MCF 10A (cell line): Measurements from ENCODE around the gene FREY1. TPM values are rescaled to one million over a fixed set of nuclear protein-coding genes. Genes with fewer than 3 reads are reported as not detected.

Experiments
- BruUV-seq: library from RNA; stranded (reverse); fragments of 400-500 nt; replicated peaks from 2 replicates; lab custom pipeline; 2021; lab: Mats Ljungman, UMichigan
- CTCF ChIA-PET: fragments of 300-600 bp; sonication (Branson Sonifier 250); formaldehyde crosslinking; extraction: SDS; loops from one replicate; lab custom pipeline; 2021; ENCODE audit warnings: antibody characterized with exemption, inconsistent platforms; lab: Yijun Ruan, JAX
- POLR2A ChIA-PET: fragments of 300-600, 350-650 bp; sonication (Branson Sonifier 250); formaldehyde crosslinking; extraction: SDS; loops from one replicate; lab custom pipeline; 2020; ENCODE audit warnings: antibody characterized with exemption, inconsistent platforms; lab: Yijun Ruan, JAX
- DNase-seq: peaks from one replicate; pipeline ENCODE4 v3.0.0-alpha.2; 2018; ENCODE audit not compliant: unreplicated experiment
- H3K27ac Mint-ChIP-seq: one replicate; pipeline ENCODE4 v1.8.0; 2022; ENCODE audit warnings: mild to moderate bottlenecking, low read depth, mixed read lengths; ENCODE audit not compliant: unreplicated experiment
- H3K27me3 Mint-ChIP-seq: one replicate; pipeline ENCODE4 v1.8.0; 2022; ENCODE audit warnings: mixed read lengths; ENCODE audit not compliant: insufficient read depth, unreplicated experiment
- H3K36me3 Mint-ChIP-seq: one replicate; pipeline ENCODE4 v1.8.0; 2022; ENCODE audit warnings: mild to moderate bottlenecking, moderate library complexity, mixed read lengths; ENCODE audit not compliant: insufficient read depth, unreplicated experiment
- H3K4me1 Mint-ChIP-seq: one replicate; pipeline ENCODE4 v1.8.0; 2022; ENCODE audit warnings: mixed read lengths; ENCODE audit not compliant: insufficient read depth, unreplicated experiment
- H3K4me3 Mint-ChIP-seq: one replicate; pipeline ENCODE4 v1.8.0; 2022; ENCODE audit warnings: mild to moderate bottlenecking, moderate library complexity, mixed read lengths; ENCODE audit not compliant: unreplicated experiment
- H3K9me3 Mint-ChIP-seq: one replicate; pipeline ENCODE4 v1.8.0; 2022; ENCODE audit warnings: mixed read lengths; ENCODE audit not compliant: unreplicated experiment
- intact Hi-C: fragments of 100-400 bp; cut with micrococcal nuclease; formaldehyde crosslinking; loops from 2 replicates; pipeline ENCODE4 v1.14.1; 2022
- total RNA-seq: library from RNA; stranded (reverse); gene quantifications from 2 replicates; pipeline ENCODE4 v1.2.3, GENCODE V29; 2022
- TF ChIP-seq, protein P1 (sequence below): fragments of 200-600 bp; IDR thresholded peaks from one replicate; pipeline ENCODE4 v1.8.0; 2022; ENCODE audit warnings: antibody characterized with exemption, mild to moderate bottlenecking; ENCODE audit not compliant: unreplicated experiment

The FREY1 gene
- total RNA-seq, 1 experiment from 2014 or later: 1.3 TPM

DNA sequence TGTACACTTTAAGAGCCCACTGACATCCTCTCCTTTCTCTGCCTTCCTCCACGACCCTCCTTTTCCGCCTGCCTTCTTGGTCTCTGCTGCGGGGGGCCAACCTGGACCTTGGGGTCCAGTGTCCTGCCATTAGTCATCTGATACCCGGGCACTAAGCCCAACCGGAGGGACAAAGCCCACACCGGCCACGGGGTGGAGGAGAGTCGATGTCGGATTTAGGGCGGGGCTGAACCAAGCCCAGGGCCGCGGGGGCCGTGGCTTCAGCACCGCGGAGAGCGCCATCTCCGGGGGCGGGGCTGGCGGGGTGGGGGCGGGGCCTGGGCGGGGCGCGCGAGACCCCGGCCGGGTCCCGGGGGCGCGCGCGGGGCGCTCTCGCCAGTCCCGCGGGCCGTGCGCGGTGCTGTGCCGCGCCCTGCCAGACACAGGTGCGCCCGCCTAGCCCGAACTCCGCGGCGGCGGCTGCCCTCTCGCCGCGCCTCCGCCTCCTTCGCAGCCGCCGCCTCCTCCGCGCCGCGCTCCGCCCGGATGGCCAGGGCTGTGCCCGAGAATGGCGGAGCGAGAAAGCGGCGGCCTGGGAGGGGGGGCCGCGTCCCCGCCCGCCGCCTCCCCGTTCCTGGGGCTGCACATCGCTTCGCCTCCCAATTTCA lies 21.7 kb downstream of the FREY1 start, which contains the start of gene MAPK8IP1:
TSS of gene MAPK8IP1 (plus strand) at position 378 of the 647 bp plus-strand sequence. CDS start at position 548, 170 bp downstream.
- Mint-ChIP-seq H3K9me3 (no peaks in the 10 kb centered on the region), H3K36me3 (no peaks in the 10 kb centered on the region), H3K4me1 (peaks cover 3% of the 10 kb centered on the region), H3K27me3 (no peaks in the 10 kb centered on the region), H3K27ac (no peak within 1 kb of the TSS), H3K4me3 (peak within 1 kb of the TSS; percentile 38)
- peak; percentile 39 for DNase-seq
- BruUV-seq: no TSS peak
- ChIA-PET CTCF (no interaction called here), POLR2A (interaction anchor here (1.3 kb wide), 1 partner anchor 25 kb away, joined by 3 read pairs; no protein-coding TSS in a partner anchor)
- TF ChIP-seq, protein P1, sequence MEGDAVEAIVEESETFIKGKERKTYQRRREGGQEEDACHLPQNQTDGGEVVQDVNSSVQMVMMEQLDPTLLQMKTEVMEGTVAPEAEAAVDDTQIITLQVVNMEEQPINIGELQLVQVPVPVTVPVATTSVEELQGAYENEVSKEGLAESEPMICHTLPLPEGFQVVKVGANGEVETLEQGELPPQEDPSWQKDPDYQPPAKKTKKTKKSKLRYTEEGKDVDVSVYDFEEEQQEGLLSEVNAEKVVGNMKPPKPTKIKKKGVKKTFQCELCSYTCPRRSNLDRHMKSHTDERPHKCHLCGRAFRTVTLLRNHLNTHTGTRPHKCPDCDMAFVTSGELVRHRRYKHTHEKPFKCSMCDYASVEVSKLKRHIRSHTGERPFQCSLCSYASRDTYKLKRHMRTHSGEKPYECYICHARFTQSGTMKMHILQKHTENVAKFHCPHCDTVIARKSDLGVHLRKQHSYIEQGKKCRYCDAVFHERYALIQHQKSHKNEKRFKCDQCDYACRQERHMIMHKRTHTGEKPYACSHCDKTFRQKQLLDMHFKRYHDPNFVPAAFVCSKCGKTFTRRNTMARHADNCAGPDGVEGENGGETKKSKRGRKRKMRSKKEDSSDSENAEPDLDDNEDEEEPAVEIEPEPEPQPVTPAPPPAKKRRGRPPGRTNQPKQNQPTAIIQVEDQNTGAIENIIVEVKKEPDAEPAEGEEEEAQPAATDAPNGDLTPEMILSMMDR: no peak
- intact Hi-C loops: no loop called here

- no TSS peak for BruUV-seq
Observed at GRCh38 chr11:45884596-45885185, 22.4 kb downstream of the FREY1 start.

DNA sequence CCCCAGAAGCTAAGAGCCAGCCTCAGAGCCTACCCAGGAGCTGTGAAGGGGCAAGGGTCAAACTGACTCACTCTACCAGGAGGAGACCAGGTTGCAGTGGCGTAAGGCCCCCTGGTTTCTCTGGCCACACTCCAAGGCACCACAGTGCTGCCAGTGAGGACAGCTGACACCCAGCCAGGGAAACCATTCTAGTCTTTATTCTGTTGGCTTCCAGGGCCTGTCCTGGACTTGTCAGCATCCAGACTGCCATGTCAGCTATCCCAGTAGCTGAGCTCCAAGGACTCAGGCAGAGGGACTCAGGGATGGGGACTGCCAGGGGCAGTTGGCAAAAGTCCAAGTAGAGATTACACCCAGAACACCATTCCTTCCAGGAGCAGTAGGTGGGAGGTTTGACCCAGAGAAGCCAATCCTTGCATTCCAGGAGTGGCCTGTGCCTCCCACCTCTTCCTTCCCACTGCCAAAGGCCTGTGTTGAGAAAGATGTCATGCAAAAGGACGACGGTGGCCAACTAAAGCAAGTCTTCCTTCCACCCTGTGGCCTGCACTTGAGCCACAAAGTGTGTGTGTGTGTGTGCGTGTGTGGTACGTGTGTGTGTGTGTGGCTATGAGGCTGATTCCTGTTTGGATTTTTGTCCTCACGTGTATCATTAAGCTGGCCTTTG lies 25.2 kb downstream of the FREY1 start:
- peak; percentile 79 for DNase-seq
- H3K4me3 Mint-ChIP-seq: no peak overlapping the region
- intact Hi-C loops: no loop called here
- peaks cover 12% of the 10 kb centered on the region for H3K4me1 Mint-ChIP-seq
- no peaks in the 10 kb centered on the region for H3K9me3 Mint-ChIP-seq
- no peaks in the 10 kb centered on the region for H3K36me3 Mint-ChIP-seq
- H3K27ac Mint-ChIP-seq: no peak overlapping the region
- POLR2A ChIA-PET: interaction anchor here (0.6 to 1.5 kb wide), 4 partner anchors 9 to 73 kb away, joined by 3 to 4 read pairs (median 3); partner anchors contain the start of gene CRY2
- TF ChIP-seq, protein P1: no peak
- no peaks in the 10 kb centered on the region for H3K27me3 Mint-ChIP-seq
- CTCF ChIA-PET: interaction anchor here (0.5 to 1.3 kb wide), 4 partner anchors 10 to 167 kb away, joined by 3 to 4 read pairs (median 3); no protein-coding TSS in a partner anchor
- BruUV-seq: no TSS peak

More at GRCh38 chr11:45884596-45885185, 22.4 kb downstream of the FREY1 start:
- POLR2A ChIA-PET: interaction anchor here (1.0 to 1.3 kb wide), 2 partner anchors 24 to 56 kb away, joined by 3 read pairs; no protein-coding TSS in a partner anchor
- no peak for DNase-seq
- Mint-ChIP-seq H3K27ac (no peak overlapping the region), H3K4me3 (peak overlapping the region; percentile 38), H3K27me3 (no peaks in the 10 kb centered on the region), H3K9me3 (no peaks in the 10 kb centered on the region), H3K36me3 (no peaks in the 10 kb centered on the region), H3K4me1 (peaks cover 10% of the 10 kb centered on the region)
- intact Hi-C loops: no loop called here
- CTCF ChIA-PET: interaction anchor here (2.1 kb wide), 1 partner anchor 12 kb away, joined by 9 read pairs; no protein-coding TSS in a partner anchor
- TF ChIP-seq, protein P1: no peak
